Renal pelvis (tissue), 4 donors: Measurements from ENCODE around the gene AKR1B15. TPM values are rescaled to one million over a fixed set of nuclear protein-coding genes. Genes with fewer than 3 reads are reported as not detected.

ENCODE experiments used
- DNase-seq: peaks from one replicate; pipeline ENCODE4 v3.0.0-alpha.2; 2013
- polyA plus RNA-seq, 3 donors: library from polyadenylated mRNA; unstranded; fragments of 120-200 nt; gene quantifications; one replicate each; pipeline ENCODE4 v1.2.1, GENCODE V29; 2013; ENCODE audit not compliant: insufficient read length in 3 of 3

The AKR1B15 gene
- polyA plus RNA-seq, 3 donors, result 0.22 TPM; not detected in 2

DNA sequence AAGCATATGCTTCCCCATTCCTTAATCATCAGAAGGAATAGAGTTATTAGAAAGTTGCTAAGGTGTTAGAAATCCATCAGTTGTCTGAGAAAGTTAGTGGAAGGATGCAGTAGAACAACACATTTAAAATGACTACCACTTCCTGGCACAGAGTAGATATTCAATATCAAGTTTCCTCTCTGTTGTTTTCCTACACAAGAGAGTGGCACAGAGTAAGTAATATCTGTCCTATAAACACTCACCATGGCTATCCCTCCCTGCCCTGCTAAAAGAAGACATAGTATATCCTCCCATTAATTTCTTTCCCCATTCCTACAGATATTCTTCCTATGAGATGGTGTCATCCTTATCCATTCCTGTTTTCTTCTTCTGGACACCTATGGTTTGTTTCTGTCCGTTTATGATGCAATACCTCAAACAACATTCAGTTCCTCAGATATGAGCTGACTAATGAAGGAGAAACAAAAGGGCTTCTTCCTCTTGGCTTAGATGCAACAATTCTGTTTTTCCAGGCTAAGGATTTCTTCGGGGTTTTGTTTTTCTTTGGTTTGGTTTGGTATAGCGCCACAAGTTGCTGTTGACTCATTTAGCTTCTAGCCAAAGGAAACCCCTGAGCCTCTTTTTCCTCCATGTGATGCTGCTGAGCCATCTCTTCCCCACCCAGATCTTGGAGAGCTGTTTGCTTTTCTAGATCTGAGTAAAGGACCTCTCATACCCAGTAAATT lies 64.9 kb downstream of the AKR1B15 start:
- DNase-seq, result no peak

DNA sequence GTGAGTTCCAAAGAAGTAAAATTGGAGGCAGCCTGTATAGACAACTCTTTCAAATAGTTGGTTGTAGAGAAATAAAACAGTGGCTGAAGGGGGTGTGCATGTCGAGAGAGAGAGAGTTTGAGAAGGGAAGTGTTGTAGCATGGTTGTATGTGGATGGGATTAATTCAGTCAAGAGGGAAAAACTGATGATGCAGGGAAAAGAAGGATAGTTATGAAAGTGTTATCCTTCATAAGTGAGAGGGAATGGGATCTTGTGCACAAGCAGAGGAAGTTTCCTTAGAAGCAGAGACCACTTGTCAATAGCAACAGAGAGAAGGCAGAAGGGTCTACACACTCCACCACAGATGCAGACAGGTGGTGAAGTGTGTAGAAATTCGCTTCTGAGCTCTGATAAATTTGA lies 67.7 kb downstream of the AKR1B15 start:
- DNase-seq, result no peak

DNA sequence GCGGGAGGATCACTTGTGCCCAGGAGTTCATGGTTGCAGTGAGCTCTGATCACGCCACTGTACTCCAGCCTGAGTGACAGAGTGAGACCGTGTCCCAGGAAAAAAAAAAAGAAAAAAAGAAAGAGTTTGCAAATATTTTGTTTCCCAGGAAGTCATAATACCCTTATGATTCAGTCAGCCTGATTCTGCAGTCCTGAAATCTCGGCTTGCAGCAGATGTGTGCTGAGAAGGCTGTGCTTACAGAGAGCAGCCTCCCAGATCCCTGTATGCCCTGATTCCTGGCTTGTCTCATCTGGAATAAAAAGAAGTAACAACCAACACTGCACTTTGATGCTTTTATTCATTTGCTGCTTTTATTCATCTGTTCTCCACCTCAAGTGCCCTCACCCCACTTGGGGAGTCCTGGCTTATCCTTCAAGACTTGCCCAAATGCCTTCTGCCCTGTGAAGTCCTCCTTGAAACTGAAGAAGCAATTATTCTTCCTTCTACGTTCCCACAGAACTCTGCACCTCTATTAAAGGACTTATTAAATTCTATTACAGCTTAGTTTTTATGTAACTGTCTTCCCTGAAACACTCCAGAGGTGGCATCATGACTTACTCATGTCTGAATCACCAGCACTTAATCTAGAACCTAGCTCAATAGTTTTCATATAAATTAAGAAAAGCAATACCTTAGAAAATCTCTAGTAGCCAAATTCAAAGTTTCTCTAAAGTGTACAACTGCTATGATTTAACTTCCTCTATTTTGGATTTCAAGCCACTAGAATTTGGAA lies 70.0 kb downstream of the AKR1B15 start:
- DNase-seq, result no peak

DNA sequence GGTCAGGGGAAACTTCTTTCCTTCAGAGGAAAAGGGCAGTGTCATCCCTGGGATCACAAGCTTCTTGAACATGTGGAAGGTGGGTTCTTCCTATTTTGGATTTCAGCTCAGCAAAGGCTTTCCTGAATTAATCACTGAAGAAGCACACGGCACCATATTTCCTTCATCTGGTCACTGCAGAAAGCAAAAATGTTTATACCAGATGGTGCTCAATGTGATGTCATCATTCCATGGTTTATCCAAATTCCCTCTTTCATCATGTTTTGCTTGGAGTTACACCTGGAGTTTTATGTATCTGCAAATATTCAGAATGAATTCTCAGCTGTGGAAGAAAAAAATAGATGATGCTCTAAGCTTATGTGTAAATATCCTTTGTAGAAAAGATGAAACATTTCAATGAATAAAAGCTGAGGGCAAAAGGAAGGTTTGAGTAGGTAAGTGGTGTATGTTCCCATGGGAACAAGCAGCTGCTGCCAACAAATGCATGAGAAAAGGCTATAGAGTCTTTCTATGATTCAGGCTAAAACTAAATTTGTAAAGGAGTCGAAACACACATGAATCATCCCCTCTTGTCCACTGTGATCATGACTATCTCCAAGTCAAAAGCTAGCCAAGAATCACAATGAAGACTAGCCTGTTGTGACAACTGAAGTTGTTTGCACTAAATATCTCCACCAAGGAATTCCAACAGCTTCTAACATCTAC lies 70.9 kb downstream of the AKR1B15 start:
- DNase-seq, result no peak

DNA sequence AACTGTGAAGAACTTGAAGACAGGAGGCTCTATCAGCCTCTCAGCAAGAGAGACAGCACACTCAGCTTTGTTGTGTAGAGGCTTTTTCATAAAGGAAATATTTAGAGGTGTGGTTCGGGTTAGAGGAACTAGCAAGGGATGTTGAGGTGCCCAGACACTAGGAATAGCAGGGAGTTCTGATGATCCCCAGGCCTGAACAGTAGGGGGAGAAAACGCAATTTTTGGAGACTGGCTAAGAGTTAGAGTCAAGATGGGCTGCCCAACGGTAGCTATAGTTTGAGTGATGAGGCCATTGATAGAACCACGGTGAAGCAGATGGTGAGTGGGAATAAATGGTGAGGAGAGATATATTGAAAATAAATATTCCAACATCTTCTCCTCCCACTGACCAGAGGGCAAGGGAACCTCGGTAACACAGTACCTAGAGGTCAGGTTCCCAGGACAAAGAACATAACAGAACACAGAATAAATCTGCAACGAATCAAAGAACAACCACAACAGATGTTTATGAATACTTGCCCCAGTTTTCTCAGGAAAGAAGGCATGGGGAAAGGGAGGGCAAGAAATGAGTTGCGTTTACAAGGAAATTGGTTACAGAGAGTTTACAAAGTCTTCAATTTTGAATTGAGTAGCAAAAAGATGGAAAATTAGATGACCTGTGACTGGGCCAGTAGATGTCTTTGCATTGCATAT lies 73.5 kb downstream of the AKR1B15 start:
- DNase-seq, result no peak

DNA sequence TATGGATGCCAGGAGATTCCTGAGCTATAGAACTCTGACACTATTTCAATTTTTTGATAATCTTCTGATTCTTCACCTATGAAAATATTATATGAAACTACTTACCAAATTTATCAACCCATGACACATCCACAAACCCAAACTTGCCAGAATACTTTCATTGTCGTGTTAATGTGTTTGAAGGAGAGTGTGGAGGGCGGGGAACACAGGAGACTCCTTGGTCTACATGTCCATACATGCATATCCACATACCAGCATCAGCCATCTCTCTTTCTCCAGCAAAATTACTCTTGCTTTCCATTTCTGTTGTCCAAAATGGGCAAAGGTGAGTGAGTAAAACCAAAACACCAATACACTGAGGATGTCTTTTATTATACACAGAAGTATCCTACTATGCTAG lies 74.3 kb downstream of the AKR1B15 start:
- DNase-seq, result no peak

DNA sequence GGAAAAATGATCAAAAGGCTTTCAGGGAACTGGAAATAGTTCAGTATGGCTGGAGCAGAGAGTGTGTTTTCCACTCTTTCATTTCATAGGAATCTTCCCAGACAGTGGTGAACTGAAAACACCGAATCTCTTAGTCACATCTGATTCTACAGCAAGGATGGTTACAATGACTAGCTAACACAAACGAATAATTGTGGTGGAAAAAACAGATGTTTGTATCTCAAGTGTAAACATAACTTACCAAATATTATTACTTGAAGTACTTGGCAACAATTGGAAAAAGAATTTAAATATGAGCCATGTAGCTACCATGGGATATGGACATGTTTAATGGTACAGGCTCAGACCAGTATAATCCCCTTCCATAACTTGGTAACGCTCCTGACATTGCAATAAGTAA lies 76.6 kb downstream of the AKR1B15 start:
- no peak for DNase-seq

DNA sequence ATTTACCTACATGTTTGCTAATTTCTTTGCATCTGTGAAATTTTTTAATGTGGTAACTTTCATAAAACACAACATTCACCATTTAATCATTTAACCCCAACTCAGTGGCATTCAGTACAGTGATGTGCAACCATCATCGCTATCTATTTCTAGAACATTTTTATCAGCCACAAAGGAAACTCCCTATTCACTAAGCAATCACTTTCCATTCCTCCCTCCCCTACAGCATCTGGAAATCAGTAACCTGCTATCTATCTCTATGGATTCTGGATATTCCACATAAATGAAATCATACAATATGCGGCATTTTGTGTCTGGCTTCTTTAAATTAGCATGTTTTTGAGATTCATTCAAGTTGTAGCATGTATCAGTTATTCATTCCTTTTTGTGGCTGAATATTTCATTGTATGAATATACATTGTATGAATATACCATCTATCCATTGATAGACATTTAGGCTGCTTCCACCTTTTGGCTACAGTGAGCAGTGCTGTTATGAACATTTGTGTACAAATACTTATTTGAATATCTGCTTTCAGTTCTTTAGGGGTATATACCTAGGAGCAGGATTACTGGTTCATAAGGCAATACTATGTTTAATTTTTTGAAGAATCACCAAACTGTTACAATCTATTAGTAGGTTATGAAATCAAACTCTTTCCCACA lies 78.3 kb downstream of the AKR1B15 start:
- no peak for DNase-seq

DNA sequence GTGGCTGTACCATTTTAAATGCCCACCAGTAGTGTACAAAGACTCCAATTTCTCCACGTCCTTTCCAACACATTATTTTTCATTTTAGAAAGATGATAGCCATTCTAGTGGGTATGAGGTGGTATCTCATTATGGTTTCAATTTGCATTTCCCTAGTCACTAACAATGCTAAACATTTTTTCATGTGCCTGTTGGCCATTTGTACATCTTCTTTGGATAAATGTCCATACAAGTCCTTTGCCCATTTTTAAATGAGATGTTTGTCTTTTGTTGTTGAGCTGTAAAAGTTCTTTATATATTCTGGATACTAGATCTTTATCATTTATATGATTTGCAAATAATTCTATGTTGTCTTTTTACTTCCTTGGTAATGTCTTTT lies 78.9 kb downstream of the AKR1B15 start:
- DNase-seq, result no peak

DNA sequence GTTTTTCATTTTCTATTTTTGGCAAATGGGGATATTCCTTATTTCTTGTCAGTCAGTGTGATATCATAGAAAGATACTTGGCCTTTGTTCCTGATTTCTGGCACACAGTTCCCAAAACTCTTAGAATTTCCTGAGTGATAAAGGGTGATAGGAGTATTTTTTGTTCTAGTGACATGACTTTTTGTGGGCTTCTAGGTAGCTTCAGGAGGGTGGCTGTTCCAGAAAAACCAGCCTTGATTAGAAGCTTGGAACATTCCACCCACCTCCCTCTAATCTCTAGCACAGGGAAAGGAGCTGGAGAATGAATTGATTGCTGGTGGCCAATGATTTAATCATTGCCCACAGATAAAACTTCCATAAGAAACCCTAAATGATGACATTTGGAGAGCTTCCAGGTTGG lies 80.5 kb downstream of the AKR1B15 start:
- no peak for DNase-seq

Other genes starting within 250 kb of the AKR1B15 start
- 10 to 100 TPM; 20.1 to 34.1 (median 32.7) TPM for gene SLC35B4, start 232.2 kb upstream of the AKR1B15 start, polyA plus RNA-seq
- gene AKR1B1, start 90.0 kb upstream of the AKR1B15 start, polyA plus RNA-seq, result 100 to 1,000 TPM; 105 to 111 (median 106) TPM
- not detected for gene AKR1B10, start 21.5 kb upstream of the AKR1B15 start, polyA plus RNA-seq
- gene BPGM, start 97.7 kb downstream of the AKR1B15 start, polyA plus RNA-seq, result 10 to 100 TPM; 38.6 to 43.0 (median 39.7) TPM
- gene CALD1, start 230.5 kb downstream of the AKR1B15 start, polyA plus RNA-seq, result 100 to 1,000 TPM; 214 to 239 (median 215) TPM